ENCODE data around the gene PRKCE.

DNA sequence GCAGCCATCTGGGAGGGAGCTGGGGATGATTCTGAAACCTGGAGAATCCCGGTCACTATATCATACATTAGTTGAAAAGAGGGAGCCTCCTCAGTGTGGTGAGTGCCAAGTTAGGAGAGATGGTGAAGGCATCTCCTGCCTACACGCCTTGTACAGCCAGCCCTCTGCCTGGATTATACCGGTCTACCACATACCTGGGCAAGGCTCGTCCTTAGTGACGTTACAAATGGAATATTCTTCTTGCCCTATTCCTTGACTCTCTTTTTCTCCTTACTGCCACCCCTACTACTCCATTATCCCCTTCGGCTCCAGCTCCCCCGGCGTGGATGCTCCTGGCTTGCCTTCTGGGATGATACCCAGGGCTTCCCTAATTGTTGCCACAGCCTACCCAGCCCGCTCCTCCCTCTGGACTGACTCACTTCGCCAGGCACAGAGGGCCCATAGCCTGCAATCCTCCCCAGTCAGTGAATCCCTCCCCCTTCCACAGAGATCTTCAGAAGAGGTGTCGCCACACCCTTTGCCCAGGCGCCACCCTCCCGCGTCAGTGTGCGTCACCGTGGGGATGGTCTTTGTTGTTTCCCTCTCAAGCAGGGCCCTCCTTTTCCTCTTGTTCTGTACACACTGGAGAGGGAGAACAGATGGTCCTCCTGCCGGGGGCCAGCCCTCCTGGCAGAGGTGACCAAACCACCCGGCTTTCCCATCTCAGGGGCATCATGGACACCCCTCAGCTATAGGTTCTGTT, 530.5 kb downstream of the PRKCE start:
- TF ChIP-seq, protein P1, sequence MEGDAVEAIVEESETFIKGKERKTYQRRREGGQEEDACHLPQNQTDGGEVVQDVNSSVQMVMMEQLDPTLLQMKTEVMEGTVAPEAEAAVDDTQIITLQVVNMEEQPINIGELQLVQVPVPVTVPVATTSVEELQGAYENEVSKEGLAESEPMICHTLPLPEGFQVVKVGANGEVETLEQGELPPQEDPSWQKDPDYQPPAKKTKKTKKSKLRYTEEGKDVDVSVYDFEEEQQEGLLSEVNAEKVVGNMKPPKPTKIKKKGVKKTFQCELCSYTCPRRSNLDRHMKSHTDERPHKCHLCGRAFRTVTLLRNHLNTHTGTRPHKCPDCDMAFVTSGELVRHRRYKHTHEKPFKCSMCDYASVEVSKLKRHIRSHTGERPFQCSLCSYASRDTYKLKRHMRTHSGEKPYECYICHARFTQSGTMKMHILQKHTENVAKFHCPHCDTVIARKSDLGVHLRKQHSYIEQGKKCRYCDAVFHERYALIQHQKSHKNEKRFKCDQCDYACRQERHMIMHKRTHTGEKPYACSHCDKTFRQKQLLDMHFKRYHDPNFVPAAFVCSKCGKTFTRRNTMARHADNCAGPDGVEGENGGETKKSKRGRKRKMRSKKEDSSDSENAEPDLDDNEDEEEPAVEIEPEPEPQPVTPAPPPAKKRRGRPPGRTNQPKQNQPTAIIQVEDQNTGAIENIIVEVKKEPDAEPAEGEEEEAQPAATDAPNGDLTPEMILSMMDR (conservative IDR thresholded peaks at IDR 0.05) = no peak
- TF ChIP-seq EZH2 (IDR thresholded peaks at IDR 0.05; ENCODE audit: low read depth) = no peak
